ENCODE measurements around the gene POC1B.

- no peak for TF ChIP-seq CTCF (IDR thresholded peaks at IDR 0.05)
- TF ChIP-seq POLR2A (IDR thresholded peaks at IDR 0.05): no peak
Measured at GRCh38 chr12:89525305-89525823, 483 bp downstream of the POC1B start.
